ENCODE data around the gene WSCD2. TPM values are rescaled to one million over a fixed set of nuclear protein-coding genes. Genes with fewer than 3 reads are reported as not detected.

Gene WSCD2
- polyA plus RNA-seq, 3 donors = not detected

DNA sequence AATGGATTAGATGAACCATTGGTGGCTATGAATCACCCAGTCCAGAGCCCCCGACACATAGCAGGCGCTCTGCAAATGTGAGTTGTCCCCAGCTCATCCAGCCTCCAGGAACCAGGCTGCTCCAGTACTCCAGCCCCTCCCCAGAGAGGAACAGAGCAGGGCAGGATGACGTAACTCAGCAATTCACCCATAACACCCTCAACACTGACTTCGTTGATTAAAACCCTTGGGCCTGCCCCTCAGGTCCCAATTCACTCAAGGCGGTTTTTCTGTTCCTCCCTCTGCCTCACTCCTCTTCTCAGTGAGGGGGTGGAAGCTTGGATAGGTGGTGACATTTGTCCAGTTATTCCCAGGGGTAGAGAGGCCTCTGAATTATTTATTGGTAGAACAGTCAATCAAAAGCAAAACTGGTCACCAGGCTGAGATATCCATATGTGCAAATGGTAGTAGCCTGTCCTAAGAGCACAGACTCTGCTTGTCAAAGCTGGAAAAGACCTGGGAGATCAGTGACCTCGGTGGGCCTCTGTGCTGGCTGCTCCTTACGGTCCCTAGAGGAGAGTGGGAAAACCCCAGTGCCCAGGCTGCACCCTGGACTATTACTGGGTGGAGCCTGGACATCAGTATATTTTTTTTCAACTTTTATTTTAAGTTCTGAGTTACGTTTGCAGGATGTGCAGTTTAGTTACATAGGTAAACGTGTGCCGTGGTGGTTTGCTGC is 113.1 kb downstream of the WSCD2 start:
- Histone ChIP-seq H3K79me2 (ENCODE audit: insufficient read depth, low read length) (no peaks in the 10 kb centered on the region), H3K36me3 (replicated peaks in 1 of 2; ENCODE audit: control insufficient read depth in 1 of 2, insufficient read depth in 2 of 2, low read length in 2 of 2) (no peaks in the 10 kb centered on the region), H3K9me3 (replicated peaks in 1 of 2; ENCODE audit: control insufficient read depth in 1 of 2, insufficient read depth in 1 of 2, low read length in 2 of 2) (no peaks in the 10 kb centered on the region), H2AFZ (ENCODE audit: insufficient read depth, low read depth, low read length, poor library complexity, severe bottlenecking) (no peak overlapping the region), H3K4me1 (ENCODE audit: control insufficient read depth in 1 of 2, insufficient read depth in 2 of 2, low read length in 2 of 2) (no peaks in the 10 kb centered on the region), H3K4me2 (replicated peaks; ENCODE audit: extremely low read depth, low read length, poor library complexity, severe bottlenecking) (no peak overlapping the region), H3K4me3 (replicated peaks in 1 of 3; ENCODE audit: low read depth in 2 of 3, low read length in 3 of 3) (no peak overlapping the region), H3K9ac (ENCODE audit: insufficient read depth, low read length, poor library complexity, severe bottlenecking) (no peak overlapping the region), H4K20me1 (ENCODE audit: insufficient read depth, low read length) (no peaks in the 10 kb centered on the region), H3K27ac (ENCODE audit: low read depth in 1 of 2, low read length in 2 of 2) (no peak overlapping the region), H3K27me3 (ENCODE audit: control insufficient read depth in 2 of 2, insufficient read depth in 2 of 2, low read length in 2 of 2) (peaks cover 0 to 7% of the 10 kb centered on the region in 2 donors)
- intact Hi-C loops (cut with micrococcal nuclease) = no loop called here
- TF ChIP-seq, protein P1, sequence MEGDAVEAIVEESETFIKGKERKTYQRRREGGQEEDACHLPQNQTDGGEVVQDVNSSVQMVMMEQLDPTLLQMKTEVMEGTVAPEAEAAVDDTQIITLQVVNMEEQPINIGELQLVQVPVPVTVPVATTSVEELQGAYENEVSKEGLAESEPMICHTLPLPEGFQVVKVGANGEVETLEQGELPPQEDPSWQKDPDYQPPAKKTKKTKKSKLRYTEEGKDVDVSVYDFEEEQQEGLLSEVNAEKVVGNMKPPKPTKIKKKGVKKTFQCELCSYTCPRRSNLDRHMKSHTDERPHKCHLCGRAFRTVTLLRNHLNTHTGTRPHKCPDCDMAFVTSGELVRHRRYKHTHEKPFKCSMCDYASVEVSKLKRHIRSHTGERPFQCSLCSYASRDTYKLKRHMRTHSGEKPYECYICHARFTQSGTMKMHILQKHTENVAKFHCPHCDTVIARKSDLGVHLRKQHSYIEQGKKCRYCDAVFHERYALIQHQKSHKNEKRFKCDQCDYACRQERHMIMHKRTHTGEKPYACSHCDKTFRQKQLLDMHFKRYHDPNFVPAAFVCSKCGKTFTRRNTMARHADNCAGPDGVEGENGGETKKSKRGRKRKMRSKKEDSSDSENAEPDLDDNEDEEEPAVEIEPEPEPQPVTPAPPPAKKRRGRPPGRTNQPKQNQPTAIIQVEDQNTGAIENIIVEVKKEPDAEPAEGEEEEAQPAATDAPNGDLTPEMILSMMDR (IDR thresholded peaks at IDR 0.05) = no peak
- Mint-ChIP-seq H3K4me3 (no peak overlapping the region), H3K4me1 (no peaks in the 10 kb centered on the region), H3K9me3 (peaks cover 0 to 5% (median 0%) of the 10 kb centered on the region in 7 donors), H3K27ac (no peak overlapping the region), H3K36me3 (no peaks in the 10 kb centered on the region), H3K27me3 (ENCODE audit: low read depth in 3 of 3) (peaks cover 11 to 15% (median 15%) of the 10 kb centered on the region in 3 donors)
- DNase-seq = peak in 1 of 3 donors; percentile 7
- WGBS (ENCODE audit: insufficient coverage) = 100% methylated on average over 2 of the region's 10 CpGs

GRCh38 chr12:108247130-108247529 is 118.0 kb downstream of the WSCD2 start:
- Mint-ChIP-seq H3K4me3 (no peak overlapping the region), H3K4me1 (no peaks in the 10 kb centered on the region), H3K36me3 (no peaks in the 10 kb centered on the region), H3K27me3 (ENCODE audit: low read depth in 3 of 3) (peaks cover 11 to 19% (median 19%) of the 10 kb centered on the region in 3 donors), H3K9me3 (peaks cover 0 to 2% (median 0%) of the 10 kb centered on the region in 7 donors), H3K27ac (no peak overlapping the region)
- DNase-seq = no peak
- intact Hi-C loops (cut with micrococcal nuclease) = no loop called here
- Histone ChIP-seq H3K27me3 (ENCODE audit: control insufficient read depth in 2 of 2, insufficient read depth in 2 of 2, low read length in 2 of 2) (no peaks in the 10 kb centered on the region), H3K27ac (ENCODE audit: low read depth in 1 of 2, low read length in 2 of 2) (no peak overlapping the region), H2AFZ (ENCODE audit: insufficient read depth, low read depth, low read length, poor library complexity, severe bottlenecking) (no peak overlapping the region), H4K20me1 (ENCODE audit: insufficient read depth, low read length) (no peaks in the 10 kb centered on the region), H3K4me1 (ENCODE audit: control insufficient read depth in 1 of 2, insufficient read depth in 2 of 2, low read length in 2 of 2) (no peaks in the 10 kb centered on the region), H3K4me3 (replicated peaks in 1 of 3; ENCODE audit: low read depth in 2 of 3, low read length in 3 of 3) (no peak overlapping the region), H3K9ac (ENCODE audit: insufficient read depth, low read length, poor library complexity, severe bottlenecking) (no peak overlapping the region), H3K4me2 (replicated peaks; ENCODE audit: extremely low read depth, low read length, poor library complexity, severe bottlenecking) (no peak overlapping the region), H3K9me3 (replicated peaks in 1 of 2; ENCODE audit: control insufficient read depth in 1 of 2, insufficient read depth in 1 of 2, low read length in 2 of 2) (no peaks in the 10 kb centered on the region), H3K36me3 (replicated peaks in 1 of 2; ENCODE audit: control insufficient read depth in 1 of 2, insufficient read depth in 2 of 2, low read length in 2 of 2) (no peaks in the 10 kb centered on the region), H3K79me2 (ENCODE audit: insufficient read depth, low read length) (no peaks in the 10 kb centered on the region)
- no CpG with 5 or more reads among the region's 2 CpGs for WGBS (ENCODE audit: insufficient coverage)
- TF ChIP-seq, protein P1 (IDR thresholded peaks at IDR 0.05) = no peak
